Activated B cell treated with CpG ODN at 0.5 μM for 24 hours (primary cell): Measurements from ENCODE around the gene SLC25A4. TPM values are rescaled to one million over a fixed set of nuclear protein-coding genes. Genes with fewer than 3 reads are reported as not detected.
A peak's percentile ranks its signal among the peaks of the same experiment; 100 is the strongest.

Source experiments
- ATAC-seq: fragments of 200-7000 bp; cut with Tn5 transposase; one replicate; pipeline ENCODE4 v1.10.0; 2021; ENCODE audit warnings: low read depth, mild to moderate bottlenecking, moderate library complexity
- CTCF ChIA-PET: fragments of 350-600 bp; sonication (Branson Sonifier 250); formaldehyde crosslinking; loops from one replicate; lab custom pipeline; 2021; ENCODE audit warnings: antibody characterized with exemption; lab: Charles Lee
- POLR2A ChIA-PET: fragments of 350-600 bp; sonication (Branson Sonifier 250); formaldehyde crosslinking; loops from one replicate; lab custom pipeline; 2021; ENCODE audit warnings: antibody characterized with exemption; lab: Charles Lee
- DNase-seq: peaks from one replicate; pipeline ENCODE4 v3.0.0; 2022
- H3K27ac Mint-ChIP-seq: one replicate; pipeline ENCODE4 v1.8.0; 2020; ENCODE audit warnings: mixed read lengths
- H3K27me3 Mint-ChIP-seq: one replicate; pipeline ENCODE4 v1.8.0; 2021; ENCODE audit warnings: mixed read lengths
- H3K36me3 Mint-ChIP-seq: one replicate; pipeline ENCODE4 v1.8.0; 2021; ENCODE audit warnings: low read depth, mixed read lengths
- H3K4me1 Mint-ChIP-seq: one replicate; pipeline ENCODE4 v1.8.0; 2021; ENCODE audit warnings: mixed read lengths
- H3K4me3 Mint-ChIP-seq: one replicate; pipeline ENCODE4 v1.8.0; 2020; ENCODE audit warnings: mild to moderate bottlenecking, mixed read lengths
- H3K9me3 Mint-ChIP-seq: one replicate; pipeline ENCODE4 v1.8.0; 2020; ENCODE audit warnings: mixed read lengths
- CTCF ChIP-seq: fragments of 200-600 bp; IDR thresholded peaks from one replicate; pipeline ENCODE4 v1.8.0; 2022; ENCODE audit warnings: antibody characterized with exemption, mild to moderate bottlenecking
- intact Hi-C: fragments of 100-400 bp; cut with micrococcal nuclease; formaldehyde crosslinking; loops from one replicate; pipeline ENCODE4 v1.15.1; 2024
- total RNA-seq: library from RNA; stranded (reverse); gene quantifications from 2 replicates; pipeline ENCODE4 v1.2.3, GENCODE V29; 2022

The SLC25A4 gene
- total RNA-seq, 1 donor from 2014 or later, result 8.9 TPM

- Mint-ChIP-seq H3K27me3 (no peaks in the 10 kb centered on the region), H3K36me3 (peaks cover 13% of the 10 kb centered on the region), H3K27ac (no peak overlapping the region), H3K4me3 (peak overlapping the region; percentile 15), H3K4me1 (peaks cover 13% of the 10 kb centered on the region), H3K9me3 (no peaks in the 10 kb centered on the region)
- ChIA-PET CTCF (interaction anchor here (2.4 kb wide), 1 partner anchor 10 kb away, joined by 7 read pairs; no protein-coding TSS in a partner anchor), POLR2A (interaction anchor here (0.7 to 2.4 kb wide), 4 partner anchors 8 to 65 kb away, joined by 3 to 13 read pairs (median 4); partner anchors contain the start of gene SNX25)
- DNase-seq (no peak), ATAC-seq (no peak)
- intact Hi-C loops, result loop anchor here (5.0 to 10.0 kb wide), 6 partner anchors 317 to 1640 kb away; partner anchors contain the start of genes ACSL1, CENPU, CYP4V2 and ING2
- TF ChIP-seq CTCF, result no peak
These were observed 1.7 kb downstream of the SLC25A4 start for GRCh38 chr4:185144601-185145240.

- POLR2A ChIA-PET, result interaction anchor here (0.6 kb wide), 1 partner anchor 323 kb away, joined by 3 read pairs; no protein-coding TSS in a partner anchor
- H3K27ac Mint-ChIP-seq, result no peak overlapping the region
- no peak for TF ChIP-seq CTCF
These were observed 2.5 kb downstream of the SLC25A4 start for GRCh38 chr4:185145572-185145971.

GRCh38 chr4:185149392-185149791 lies 6.3 kb downstream of the SLC25A4 start:
- DNase-seq (no peak), ATAC-seq (no peak)
- Mint-ChIP-seq H3K27ac (no peak overlapping the region), H3K4me1 (peaks cover 2% of the 10 kb centered on the region), H3K27me3 (no peaks in the 10 kb centered on the region), H3K9me3 (no peaks in the 10 kb centered on the region), H3K4me3 (no peak overlapping the region), H3K36me3 (peaks cover 42% of the 10 kb centered on the region)
- CTCF ChIA-PET, result no interaction called here
- POLR2A ChIA-PET, result no interaction called here
- intact Hi-C loops, result loop anchor here (10.0 kb wide), 2 partner anchors 445 to 1645 kb away; partner anchors contain the start of gene ING2
- no peak for TF ChIP-seq CTCF

More at GRCh38 chr4:185145572-185145971, 2.5 kb downstream of the SLC25A4 start:
- Mint-ChIP-seq H3K36me3 (peaks cover 16% of the 10 kb centered on the region), H3K4me1 (peaks cover 13% of the 10 kb centered on the region), H3K27me3 (no peaks in the 10 kb centered on the region), H3K4me3 (no peak overlapping the region), H3K9me3 (no peaks in the 10 kb centered on the region)
- no peak for DNase-seq
- CTCF ChIA-PET, result interaction anchor here (2.4 kb wide), 1 partner anchor 11 kb away, joined by 7 read pairs; no protein-coding TSS in a partner anchor
- no peak for ATAC-seq
- intact Hi-C loops, result loop anchor here (10.0 kb wide), 2 partner anchors 449 to 1641 kb away; partner anchors contain the start of gene ING2

- DNase-seq (no peak), ATAC-seq (no peak)
- CTCF ChIA-PET, result interaction anchor here (1.4 to 1.5 kb wide), 2 partner anchors 17 to 34 kb away, joined by 3 to 4 read pairs; no protein-coding TSS in a partner anchor
- POLR2A ChIA-PET, result no interaction called here
- H3K4me3 Mint-ChIP-seq, result no peak overlapping the region
- H3K36me3 Mint-ChIP-seq, result peaks cover 47% of the 10 kb centered on the region
- TF ChIP-seq CTCF, result no peak
- no peaks in the 10 kb centered on the region for H3K9me3 Mint-ChIP-seq
- no peaks in the 10 kb centered on the region for H3K27me3 Mint-ChIP-seq
- intact Hi-C loops, result no loop called here
- H3K27ac Mint-ChIP-seq, result no peak overlapping the region
- H3K4me1 Mint-ChIP-seq, result no peaks in the 10 kb centered on the region
These were observed 8.2 kb downstream of the SLC25A4 start for GRCh38 chr4:185151296-185151695.

GRCh38 chr4:185165605-185166063 lies 22.6 kb downstream of the SLC25A4 start:
- peaks cover 8% of the 10 kb centered on the region for H3K4me1 Mint-ChIP-seq
- H3K9me3 Mint-ChIP-seq, result no peaks in the 10 kb centered on the region
- no peaks in the 10 kb centered on the region for H3K27me3 Mint-ChIP-seq
- no peak for TF ChIP-seq CTCF
- ATAC-seq (no peak), DNase-seq (no peak)
- H3K27ac Mint-ChIP-seq, result no peak overlapping the region
- CTCF ChIA-PET, result no interaction called here
- peaks cover 59% of the 10 kb centered on the region for H3K36me3 Mint-ChIP-seq
- POLR2A ChIA-PET, result interaction anchor here (1.3 kb wide), 1 partner anchor 11 kb away, joined by 3 read pairs; no protein-coding TSS in a partner anchor
- no peak overlapping the region for H3K4me3 Mint-ChIP-seq
- intact Hi-C loops, result no loop called here
